OCI-LY1 (cell line): ENCODE measurements around the gene SNX1.

ENCODE experiments used
- H2AFZ ChIP-seq: fragments of 200-600 bp; sonication (generic), shearing (Covaris generic); 2 replicates; pipeline ENCODE4 v1.6.0; 2014; ENCODE audit warnings: antibody characterized with exemption, mild to moderate bottlenecking, low read length
- H3F3A ChIP-seq: fragments of 200-600 bp; sonication (generic), shearing (Covaris generic); 2 replicates; pipeline ENCODE4 v1.6.0; 2014; ENCODE audit warnings: mild to moderate bottlenecking, antibody characterized with exemption, low read length, moderate library complexity; ENCODE audit not compliant: insufficient read depth
- H3K27ac ChIP-seq: fragments of 200-600 bp; sonication (generic); 2 replicates; pipeline ENCODE4 v1.5.1; 2014; ENCODE audit warnings: low read length, mixed run types, mild to moderate bottlenecking, low read depth; ENCODE audit not compliant: poor library complexity, severe bottlenecking
- H3K27me3 ChIP-seq: fragments of 200-600 bp; sonication (generic); 2 replicates; pipeline ENCODE4 v1.6.0; 2014; ENCODE audit warnings: antibody characterized with exemption, mild to moderate bottlenecking, low read length, moderate library complexity; ENCODE audit not compliant: insufficient read depth
- H3K36me3 ChIP-seq: fragments of 200-600 bp; sonication (generic); 2 replicates; pipeline ENCODE4 v1.6.1; 2014; ENCODE audit warnings: mild to moderate bottlenecking, antibody characterized with exemption, low read length, moderate library complexity, mixed read lengths; ENCODE audit not compliant: insufficient read depth
- H3K4me1 ChIP-seq: fragments of 200-600 bp; sonication (generic); 2 replicates; pipeline ENCODE4 v1.5.1; 2014; ENCODE audit warnings: mild to moderate bottlenecking, low read length, moderate library complexity; ENCODE audit not compliant: insufficient read depth, severe bottlenecking
- H3K4me2 ChIP-seq: fragments of 200-600 bp; sonication (generic), shearing (Covaris generic); 2 replicates; pipeline ENCODE4 v1.6.1; 2014; ENCODE audit warnings: low read length
- H3K4me3 ChIP-seq: fragments of 200-600 bp; sonication (generic); 2 replicates; pipeline ENCODE4 v1.5.1; 2014; ENCODE audit warnings: low read length, low read depth, mild to moderate bottlenecking, mixed read lengths; ENCODE audit not compliant: poor library complexity, severe bottlenecking
- H3K79me2 ChIP-seq: fragments of 200-600 bp; shearing (Covaris generic); 2 replicates; pipeline ENCODE4 v1.6.1; 2016; ENCODE audit warnings: mixed run types, low read length, mixed read lengths; ENCODE audit not compliant: insufficient read depth
- H3K9ac ChIP-seq: fragments of 200-600 bp; sonication (generic), shearing (Covaris generic); 2 replicates; pipeline ENCODE4 v1.6.1; 2014; ENCODE audit warnings: mild to moderate bottlenecking, low read length, mixed read lengths
- H3K9me2 ChIP-seq: fragments of 200-600 bp; sonication (generic), shearing (Covaris generic); 2 replicates; pipeline ENCODE4 v1.6.1; 2014; ENCODE audit warnings: low read depth, mild to moderate bottlenecking, low read length, mixed read lengths
- H3K9me3 ChIP-seq: fragments of 200-600 bp; shearing (Covaris generic); 2 replicates; pipeline ENCODE4 v1.6.1; 2014; ENCODE audit warnings: low read length, mixed read lengths
- H4K20me1 ChIP-seq: fragments of 200-600 bp; sonication (generic), shearing (Covaris generic); 2 replicates; pipeline ENCODE4 v1.6.0; 2016; ENCODE audit warnings: mild to moderate bottlenecking, low read length; ENCODE audit not compliant: insufficient read depth
- EZH2 ChIP-seq: fragments of 200-600 bp; sonication (generic), shearing (Covaris generic); IDR thresholded peaks from 2 replicates; pipeline ENCODE4 v1.8.0; 2017; ENCODE audit warnings: borderline replicate concordance, mixed run types, mild to moderate bottlenecking, antibody characterized with exemption, low read length, moderate library complexity, mixed read lengths
- TF ChIP-seq, protein P1 (sequence below): fragments of 200-600 bp; sonication (generic), shearing (Covaris generic); IDR thresholded peaks from 2 replicates; pipeline ENCODE4 v1.5.1; 2017; ENCODE audit warnings: mild to moderate bottlenecking, antibody characterized with exemption, low read length, moderate library complexity, mixed read lengths

SNX1 gene

DNA sequence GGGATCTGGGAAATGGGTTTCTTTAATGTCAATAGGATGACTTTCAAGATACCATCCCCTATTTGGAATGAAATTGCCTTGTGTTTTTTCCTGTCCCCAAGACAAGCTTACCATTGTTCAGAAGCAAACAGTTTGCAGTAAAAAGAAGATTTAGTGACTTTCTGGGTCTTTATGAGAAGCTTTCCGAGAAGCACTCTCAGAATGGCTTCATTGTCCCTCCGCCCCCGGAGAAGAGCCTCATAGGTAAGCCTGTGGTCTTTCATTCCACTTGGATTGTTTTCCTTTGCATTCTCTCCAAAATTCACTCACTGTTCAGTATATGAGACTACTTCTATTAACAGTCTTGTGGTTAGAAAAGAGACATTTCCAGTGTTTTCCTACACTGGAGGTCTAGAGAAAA, 30.2 kb downstream of the SNX1 start:
- Histone ChIP-seq H3K79me2 (no peaks in the 10 kb centered on the region), H3K36me3 (peaks cover 86% of the 10 kb centered on the region), H4K20me1 (no peaks in the 10 kb centered on the region)

DNA sequence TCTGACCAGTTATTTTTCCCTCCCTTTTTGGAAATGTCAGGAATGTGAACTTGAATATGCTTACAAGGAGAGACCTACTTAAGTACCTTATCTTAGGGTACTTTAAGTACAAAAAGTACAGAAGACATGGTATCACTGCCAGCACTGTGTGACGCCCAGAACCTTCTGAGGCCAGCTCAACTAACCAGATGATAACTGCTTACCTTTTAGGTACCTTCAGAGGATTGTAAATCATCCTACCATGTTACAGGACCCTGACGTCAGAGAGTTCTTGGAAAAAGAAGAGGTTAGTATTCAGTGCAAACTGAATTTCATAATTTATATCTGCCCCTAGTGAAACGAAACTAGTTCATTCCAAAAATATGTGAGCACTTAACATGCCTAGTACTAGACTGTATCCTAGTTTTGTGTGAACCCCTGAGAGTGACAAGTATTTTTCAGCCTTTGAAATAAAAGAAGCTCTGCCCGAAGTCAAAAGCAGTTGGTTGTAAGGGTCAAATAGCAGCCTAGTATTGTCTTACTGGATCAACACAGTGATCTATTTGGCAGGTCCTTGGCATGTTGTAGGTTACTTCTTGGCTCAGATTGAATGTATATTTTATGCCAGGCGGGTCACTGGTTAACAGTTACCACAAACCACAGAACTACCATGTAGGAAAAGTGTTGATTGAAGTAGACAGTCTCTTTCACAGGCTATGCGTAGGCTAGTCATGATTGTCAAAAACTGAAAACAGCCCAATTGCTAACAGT, 31.9 kb downstream of the SNX1 start:
- Histone ChIP-seq H3K9ac (no peak overlapping the region), H2AFZ (no peak overlapping the region), H3K79me2 (no peaks in the 10 kb centered on the region), H3K27ac (no peak overlapping the region), H3F3A (no peaks in the 10 kb centered on the region), H3K27me3 (no peaks in the 10 kb centered on the region), H3K4me3 (no peak overlapping the region), H3K9me3 (no peaks in the 10 kb centered on the region), H3K4me2 (no peak overlapping the region), H3K36me3 (peaks cover 87% of the 10 kb centered on the region), H3K9me2 (no peaks in the 10 kb centered on the region), H3K4me1 (no peaks in the 10 kb centered on the region), H4K20me1 (no peaks in the 10 kb centered on the region)
- TF ChIP-seq, protein P1, sequence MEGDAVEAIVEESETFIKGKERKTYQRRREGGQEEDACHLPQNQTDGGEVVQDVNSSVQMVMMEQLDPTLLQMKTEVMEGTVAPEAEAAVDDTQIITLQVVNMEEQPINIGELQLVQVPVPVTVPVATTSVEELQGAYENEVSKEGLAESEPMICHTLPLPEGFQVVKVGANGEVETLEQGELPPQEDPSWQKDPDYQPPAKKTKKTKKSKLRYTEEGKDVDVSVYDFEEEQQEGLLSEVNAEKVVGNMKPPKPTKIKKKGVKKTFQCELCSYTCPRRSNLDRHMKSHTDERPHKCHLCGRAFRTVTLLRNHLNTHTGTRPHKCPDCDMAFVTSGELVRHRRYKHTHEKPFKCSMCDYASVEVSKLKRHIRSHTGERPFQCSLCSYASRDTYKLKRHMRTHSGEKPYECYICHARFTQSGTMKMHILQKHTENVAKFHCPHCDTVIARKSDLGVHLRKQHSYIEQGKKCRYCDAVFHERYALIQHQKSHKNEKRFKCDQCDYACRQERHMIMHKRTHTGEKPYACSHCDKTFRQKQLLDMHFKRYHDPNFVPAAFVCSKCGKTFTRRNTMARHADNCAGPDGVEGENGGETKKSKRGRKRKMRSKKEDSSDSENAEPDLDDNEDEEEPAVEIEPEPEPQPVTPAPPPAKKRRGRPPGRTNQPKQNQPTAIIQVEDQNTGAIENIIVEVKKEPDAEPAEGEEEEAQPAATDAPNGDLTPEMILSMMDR, result no peak
- TF ChIP-seq EZH2, result no peak

More for the DNA sequence above, 30.2 kb downstream of the SNX1 start:
- TF ChIP-seq, protein P1, result no peak
- no peak for TF ChIP-seq EZH2
- Histone ChIP-seq H3K4me2 (no peak overlapping the region), H3K4me1 (no peaks in the 10 kb centered on the region), H3K9me3 (no peaks in the 10 kb centered on the region), H3K9me2 (no peaks in the 10 kb centered on the region), H3F3A (no peaks in the 10 kb centered on the region), H3K27ac (no peak overlapping the region), H3K9ac (no peak overlapping the region), H2AFZ (no peak overlapping the region), H3K27me3 (no peaks in the 10 kb centered on the region), H3K4me3 (no peak overlapping the region)

DNA sequence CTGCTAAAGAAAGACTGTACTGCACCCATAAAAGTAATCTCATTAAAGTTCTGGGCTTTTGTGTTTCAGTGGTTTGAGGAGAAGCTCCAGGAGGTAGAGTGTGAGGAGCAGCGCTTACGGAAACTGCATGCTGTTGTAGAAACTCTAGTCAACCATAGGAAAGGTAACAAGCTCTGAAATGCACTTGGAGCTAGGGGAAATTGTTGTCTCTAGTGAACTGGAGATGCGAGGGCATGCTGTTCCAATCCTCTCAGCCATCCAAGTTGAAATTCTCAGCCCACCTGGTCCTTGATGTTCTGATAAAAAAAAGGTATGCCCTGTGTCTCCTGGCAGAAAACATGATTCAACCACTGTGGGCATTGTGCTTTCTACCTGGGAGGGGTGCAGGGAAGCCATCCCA, 34.4 kb downstream of the SNX1 start:
- Histone ChIP-seq H3K79me2 (no peaks in the 10 kb centered on the region), H3K4me3 (no peak overlapping the region), H3K4me1 (no peaks in the 10 kb centered on the region), H4K20me1 (no peaks in the 10 kb centered on the region), H2AFZ (no peak overlapping the region), H3K27me3 (no peaks in the 10 kb centered on the region), H3K9me3 (no peaks in the 10 kb centered on the region), H3K9ac (no peak overlapping the region), H3K36me3 (peaks cover 88% of the 10 kb centered on the region), H3K27ac (no peak overlapping the region), H3K4me2 (no peak overlapping the region), H3F3A (no peaks in the 10 kb centered on the region), H3K9me2 (no peaks in the 10 kb centered on the region)
- TF ChIP-seq, protein P1, result no peak
- no peak for TF ChIP-seq EZH2
